Karpas-422 (cell line): Measurements from ENCODE around the gene ING4. TPM values are rescaled to one million over a fixed set of nuclear protein-coding genes. Genes with fewer than 3 reads are reported as not detected.

Source experiments
- DNase-seq: peaks from one replicate; pipeline ENCODE4 v3.0.0-alpha.2; 2015
- H2AFZ ChIP-seq: fragments of 200-600 bp; sonication (generic); 2 replicates; pipeline ENCODE4 v1.6.1; 2014; ENCODE audit warnings: antibody characterized with exemption, low read length, mixed read lengths
- H3K27ac ChIP-seq: fragments of 200-600 bp; sonication (generic); 2 replicates; pipeline ENCODE4 v1.5.1; 2014; ENCODE audit warnings: mild to moderate bottlenecking, low read length, moderate library complexity
- H3K27me3 ChIP-seq: fragments of 200-600 bp; sonication (generic); 2 replicates; pipeline ENCODE4 v1.6.1; 2014; ENCODE audit warnings: low read length, mixed read lengths
- H3K36me3 ChIP-seq: fragments of 200-600 bp; sonication (generic); 2 replicates; pipeline ENCODE4 v1.6.1; 2014; ENCODE audit warnings: low read length, mixed read lengths; ENCODE audit not compliant: insufficient read depth
- H3K4me1 ChIP-seq: fragments of 200-600 bp; sonication (generic); 2 replicates; pipeline ENCODE4 v1.6.1; 2014; ENCODE audit warnings: mild to moderate bottlenecking, low read length, mixed read lengths
- H3K4me2 ChIP-seq: fragments of 200-600 bp; sonication (generic); 2 replicates; pipeline ENCODE4 v1.6.1; 2014; ENCODE audit warnings: low read length, low read depth, mild to moderate bottlenecking; ENCODE audit not compliant: poor library complexity, severe bottlenecking
- H3K4me3 ChIP-seq: fragments of 200-600 bp; sonication (generic); 2 replicates; pipeline ENCODE4 v1.5.1; 2014; ENCODE audit warnings: mild to moderate bottlenecking, antibody characterized with exemption, low read length, mixed read lengths
- H3K79me2 ChIP-seq: fragments of 200-600 bp; sonication (generic); 2 replicates; pipeline ENCODE4 v1.6.1; 2014; ENCODE audit warnings: mild to moderate bottlenecking, low read length, mixed read lengths
- H3K9ac ChIP-seq: fragments of 200-600 bp; sonication (generic); 2 replicates; pipeline ENCODE4 v1.6.0; 2014; ENCODE audit warnings: low read length
- H3K9me2 ChIP-seq: fragments of 200-600 bp; sonication (generic), shearing (Covaris generic); replicated peaks from 2 replicates; pipeline ENCODE4 v1.6.0; 2014; ENCODE audit warnings: mild to moderate bottlenecking, low read length, moderate library complexity; ENCODE audit not compliant: insufficient read depth
- H3K9me3 ChIP-seq: fragments of 300-700, 200-600 bp; sonication (generic); 2 replicates; pipeline ENCODE4 v1.6.1; 2014; ENCODE audit warnings: low read length, mixed read lengths
- H4K20me1 ChIP-seq: fragments of 200-600 bp; sonication (generic); 2 replicates; pipeline ENCODE4 v1.6.1; 2014; ENCODE audit warnings: mild to moderate bottlenecking, antibody characterized with exemption, low read length, low read depth; ENCODE audit not compliant: insufficient read depth
- total RNA-seq: library from RNA; depleted of rRNA; stranded (reverse); fragments of >200 nt; shearing (Covaris generic); gene quantifications from 2 replicates; pipeline ENCODE4 v1.2.3, GENCODE V29; 2014; ENCODE audit warnings: low replicate concordance

The ING4 gene
- total RNA-seq, 1 experiment from 2014 or later = 40.1 TPM

DNA sequence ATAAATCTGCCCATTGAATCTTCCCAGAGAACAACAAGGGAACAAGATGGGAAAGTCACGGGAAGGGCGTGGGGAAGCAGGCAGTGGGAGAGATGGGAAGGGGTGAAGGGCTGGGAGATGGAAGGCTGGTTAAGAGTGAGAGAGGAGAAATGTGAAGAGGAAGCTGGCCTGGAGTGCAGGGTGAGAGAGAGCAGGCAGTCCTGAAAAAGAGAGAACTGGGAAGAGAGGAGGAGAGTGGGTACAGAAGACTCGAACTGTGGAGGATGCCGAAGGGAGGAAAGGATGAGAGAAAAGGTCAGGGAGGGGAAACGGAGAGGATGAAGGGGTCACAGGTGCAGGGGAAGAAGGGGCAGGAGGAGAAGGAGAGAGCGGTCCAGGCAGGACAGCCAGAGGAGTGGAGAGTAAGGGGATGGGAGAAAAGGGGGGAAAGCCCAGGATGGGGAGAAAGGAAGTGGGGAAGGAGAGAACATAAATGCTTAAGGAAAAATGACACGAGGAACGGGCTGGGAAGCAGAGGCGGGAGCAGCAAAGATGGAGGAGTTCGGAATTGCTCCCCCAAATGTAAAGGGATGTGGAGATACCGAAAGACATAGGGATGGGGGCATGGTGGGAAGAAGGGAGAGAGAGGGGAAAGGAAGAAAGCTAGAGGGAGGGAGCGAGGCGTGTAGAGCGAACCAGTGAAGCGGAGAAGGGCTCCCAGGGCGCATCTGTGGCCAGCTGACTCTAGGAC is 36.5 kb upstream of the ING4 start:
- Histone ChIP-seq H3K4me1 (peaks cover 43% of the 10 kb centered on the region), H3K4me3 (no peak overlapping the region), H3K9me2 (no peaks in the 10 kb centered on the region), H3K9ac (no peak overlapping the region), H3K27ac (no peak overlapping the region), H3K4me2 (no peak overlapping the region), H4K20me1 (no peaks in the 10 kb centered on the region), H3K9me3 (no peaks in the 10 kb centered on the region), H3K79me2 (no peaks in the 10 kb centered on the region), H3K36me3 (no peaks in the 10 kb centered on the region), H3K27me3 (no peaks in the 10 kb centered on the region), H2AFZ (no peak overlapping the region)
- DNase-seq = peak; percentile 36

DNA sequence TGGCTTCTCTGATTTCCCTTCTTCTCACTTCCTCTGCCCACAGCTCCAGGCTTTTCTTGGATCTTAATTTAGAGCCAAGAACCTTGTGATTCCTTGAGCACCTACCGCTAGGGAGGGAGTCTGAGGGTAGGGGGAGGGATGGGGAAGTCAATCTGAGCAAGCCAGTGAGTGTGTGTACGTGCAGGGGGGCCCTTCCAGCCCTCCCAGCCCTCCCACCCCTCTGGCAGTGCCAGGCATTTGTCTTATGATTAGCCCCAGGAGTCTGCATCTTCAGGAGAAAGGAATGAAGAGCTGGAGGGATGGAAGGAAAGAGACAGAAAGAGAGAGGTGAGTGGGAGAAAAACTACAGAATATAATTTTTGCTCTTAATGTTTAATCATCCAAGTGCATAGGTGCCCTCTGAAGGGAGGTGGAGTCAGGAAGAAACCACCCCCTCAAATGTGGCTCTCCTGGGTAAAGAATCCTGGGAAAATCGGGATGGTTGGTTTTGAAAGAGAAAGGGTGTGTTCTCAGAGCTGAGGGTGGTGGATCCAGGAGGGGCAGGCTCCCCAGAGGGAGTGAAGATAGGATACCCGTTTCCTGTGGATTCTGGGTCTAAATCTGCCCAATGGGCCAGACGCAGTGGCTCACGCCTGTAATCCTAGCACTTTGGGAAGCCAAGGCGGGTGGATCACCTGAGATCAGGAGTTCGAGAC is 35.6 kb upstream of the ING4 start:
- peak overlapping the region; percentile 2; the same call in 1 of the 2 replicates for H2AFZ ChIP-seq
- no peaks in the 10 kb centered on the region for H3K79me2 ChIP-seq
- H4K20me1 ChIP-seq = no peaks in the 10 kb centered on the region
- H3K4me1 ChIP-seq = peaks cover 42% of the 10 kb centered on the region
- H3K4me3 ChIP-seq = no peak overlapping the region
- peak overlapping the region; percentile 28; the same call in 1 of the 2 replicates for H3K9ac ChIP-seq
- peak; percentile 49 for DNase-seq
- H3K9me2 ChIP-seq = no peaks in the 10 kb centered on the region
- H3K27ac ChIP-seq = no peak overlapping the region
- H3K4me2 ChIP-seq = no peak overlapping the region
- H3K27me3 ChIP-seq = no peaks in the 10 kb centered on the region
- no peaks in the 10 kb centered on the region for H3K36me3 ChIP-seq
- H3K9me3 ChIP-seq = no peaks in the 10 kb centered on the region

DNA sequence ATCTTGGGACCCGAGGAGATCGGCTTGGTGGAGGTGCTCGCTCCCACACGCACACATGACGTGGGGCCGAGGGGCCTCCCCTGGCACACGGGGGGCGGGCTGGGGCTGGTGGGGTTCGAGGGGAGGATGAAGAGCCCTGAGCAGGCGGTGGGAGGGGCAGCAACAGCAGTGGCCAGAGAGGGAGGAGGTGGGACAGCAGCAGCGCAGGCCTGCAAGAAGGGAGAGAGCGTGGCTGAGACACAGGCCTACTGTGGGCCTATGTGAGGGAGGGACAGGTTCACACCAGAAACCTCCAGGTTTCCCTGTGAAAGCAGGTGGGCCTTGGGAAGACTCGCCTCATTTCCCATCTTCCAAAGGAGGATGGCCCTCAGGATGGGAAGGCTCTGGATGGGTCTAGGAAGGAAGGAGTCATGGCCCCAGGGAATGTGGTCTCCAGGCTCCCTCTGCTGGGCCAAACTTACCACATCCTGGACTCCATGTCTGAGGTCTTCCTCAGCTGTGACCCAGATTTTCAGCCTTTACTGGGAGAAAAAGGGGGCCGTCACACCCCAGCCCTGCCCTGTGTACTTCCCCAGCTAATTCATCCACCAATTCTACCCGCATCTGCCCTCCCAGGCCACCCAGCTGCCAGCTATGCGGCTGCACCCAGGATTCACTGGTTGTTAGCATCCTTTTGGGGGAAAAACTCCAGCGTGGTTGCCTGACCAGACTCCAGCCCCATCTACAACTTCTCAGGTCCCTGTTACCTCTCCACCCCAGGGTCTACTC is 34.8 kb upstream of the ING4 start:
- Histone ChIP-seq H3K27ac (no peak overlapping the region; the same call in 1 of the 2 replicates), H3K4me1 (peaks cover 42% of the 10 kb centered on the region), H3K27me3 (no peaks in the 10 kb centered on the region), H3K36me3 (no peaks in the 10 kb centered on the region), H3K9me3 (no peaks in the 10 kb centered on the region), H4K20me1 (no peaks in the 10 kb centered on the region), H2AFZ (peak overlapping the region; percentile 2; the same call in 1 of the 2 replicates), H3K79me2 (no peaks in the 10 kb centered on the region), H3K4me3 (no peak overlapping the region), H3K4me2 (peak overlapping the region; percentile 52), H3K9ac (peak overlapping the region; percentile 48; the same call in 1 of the 2 replicates), H3K9me2 (no peaks in the 10 kb centered on the region)
- peak; percentile 73 for DNase-seq

DNA sequence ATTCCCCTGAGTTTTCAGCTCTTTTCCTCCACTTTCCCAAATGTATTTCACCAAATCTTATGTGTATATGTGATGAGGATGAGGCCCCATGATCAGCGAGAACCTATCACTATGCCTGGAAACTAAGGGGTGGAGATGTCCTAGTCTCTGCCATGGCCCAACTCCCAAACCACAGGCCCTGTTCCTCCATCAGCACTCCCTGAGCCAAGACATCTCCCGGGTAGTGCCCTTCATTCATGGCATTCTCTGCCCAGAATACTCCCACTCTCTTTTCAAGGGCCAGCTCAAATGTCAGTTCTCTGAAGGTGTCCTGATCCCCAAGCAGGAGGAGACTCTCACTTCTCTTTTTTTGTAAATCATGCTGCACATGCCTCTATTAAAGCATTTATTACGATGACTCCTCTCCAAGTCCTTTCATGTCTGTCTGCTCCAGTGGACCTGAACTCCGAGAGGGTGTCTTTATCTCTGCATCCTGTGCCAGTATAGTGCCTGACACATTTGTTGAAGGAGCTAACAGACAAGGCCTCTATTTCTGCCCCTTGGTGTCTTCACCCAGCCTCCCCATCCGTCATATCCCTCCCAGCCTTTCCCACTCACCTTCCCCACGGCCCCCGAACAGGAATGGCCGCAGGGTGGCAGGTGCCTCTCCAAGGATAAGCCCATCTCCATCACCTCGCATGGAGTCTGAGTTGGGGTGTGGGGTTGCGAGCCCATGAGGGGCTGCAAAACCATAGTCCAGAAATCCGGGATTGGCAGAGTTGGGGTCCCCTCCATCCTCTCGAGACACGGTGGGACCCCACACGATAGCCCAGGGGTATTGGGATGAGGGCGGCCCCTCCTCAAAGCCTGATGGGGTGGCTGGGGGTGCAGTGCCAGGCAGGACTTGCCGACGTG is 34.0 kb upstream of the ING4 start:
- Histone ChIP-seq H3K9ac (peak overlapping the region; percentile 48), H3K4me2 (peak overlapping the region; percentile 52), H3K9me3 (no peaks in the 10 kb centered on the region), H3K36me3 (no peaks in the 10 kb centered on the region), H3K27me3 (no peaks in the 10 kb centered on the region), H3K27ac (peak overlapping the region; percentile 78), H3K9me2 (no peaks in the 10 kb centered on the region), H3K4me1 (peaks cover 45% of the 10 kb centered on the region), H3K79me2 (no peaks in the 10 kb centered on the region), H2AFZ (no peak overlapping the region), H4K20me1 (no peaks in the 10 kb centered on the region), H3K4me3 (peak overlapping the region; percentile 26; the same call in 1 of the 2 replicates)
- peak; percentile 90 for DNase-seq

DNA sequence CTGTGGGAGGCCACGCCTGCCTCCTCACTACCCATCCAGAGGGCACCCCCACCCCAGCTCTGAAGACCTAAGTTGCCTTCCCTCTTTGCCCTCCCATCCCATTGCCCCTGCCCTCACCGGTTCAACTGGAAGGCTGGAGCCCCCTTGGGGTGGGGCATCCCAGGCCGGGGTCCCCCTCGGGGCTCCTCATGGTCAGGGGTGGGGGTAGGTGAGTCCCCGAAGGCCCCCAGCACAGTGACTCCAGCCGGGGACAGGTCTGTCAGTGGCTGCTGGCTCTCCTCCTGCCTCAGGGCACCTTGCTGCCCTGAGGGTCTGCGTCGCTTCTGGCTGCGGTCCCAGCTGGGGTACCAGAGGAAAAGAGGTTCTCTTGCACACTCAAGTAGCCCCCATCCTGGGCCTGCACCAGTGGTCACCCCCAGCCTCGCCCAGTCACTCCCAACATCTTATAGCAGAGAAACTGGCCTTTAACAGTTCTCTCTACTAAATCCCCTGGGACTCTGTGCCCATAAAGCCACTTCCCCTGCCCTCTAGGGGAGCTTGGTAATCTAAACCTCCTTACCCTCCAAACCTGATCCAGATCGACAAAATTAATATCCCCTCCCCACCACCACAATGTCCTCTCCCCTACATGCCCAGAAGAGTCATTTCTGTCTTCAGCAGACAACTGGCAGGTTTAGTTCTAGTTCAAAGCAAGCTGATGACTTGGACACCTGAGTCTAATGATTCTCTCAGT is 32.6 kb upstream of the ING4 start:
- peaks cover 58% of the 10 kb centered on the region for H3K4me1 ChIP-seq
- DNase-seq = peak; percentile 80
- H3K4me2 ChIP-seq = peak overlapping the region; percentile 52
- H3K9ac ChIP-seq = peak overlapping the region; percentile 48
- peak overlapping the region; percentile 78 for H3K27ac ChIP-seq
- no peaks in the 10 kb centered on the region for H3K36me3 ChIP-seq
- H3K4me3 ChIP-seq = peak overlapping the region; percentile 15; the same call in 1 of the 2 replicates
- H3K79me2 ChIP-seq = peaks cover 4% of the 10 kb centered on the region; the same call in 1 of the 2 replicates
- H3K27me3 ChIP-seq = no peaks in the 10 kb centered on the region
- no peaks in the 10 kb centered on the region for H4K20me1 ChIP-seq
- H2AFZ ChIP-seq = no peak overlapping the region
- no peaks in the 10 kb centered on the region for H3K9me3 ChIP-seq
- H3K9me2 ChIP-seq = no peaks in the 10 kb centered on the region

DNA sequence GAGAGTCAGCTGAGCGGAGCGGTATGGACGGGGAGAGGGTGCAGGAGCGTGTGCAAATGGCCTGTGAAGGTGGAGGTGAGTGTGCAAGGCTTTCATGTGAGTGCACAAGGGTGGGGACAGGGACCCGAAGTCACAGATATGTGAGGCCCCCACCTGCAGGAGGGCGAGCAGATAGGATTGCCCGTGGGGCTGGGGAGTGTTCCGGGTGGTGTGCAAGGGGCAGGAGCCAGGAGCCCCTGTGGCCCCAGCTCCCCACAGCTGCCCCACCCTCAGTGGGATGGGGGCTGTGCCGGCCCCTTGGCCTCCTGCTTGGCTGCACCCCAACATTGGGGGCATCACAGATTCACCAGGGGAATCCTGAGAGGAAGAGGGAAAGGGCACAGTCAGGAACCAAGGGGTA is 31.8 kb upstream of the ING4 start:
- no peaks in the 10 kb centered on the region for H4K20me1 ChIP-seq
- no peak for DNase-seq
- H3K9me2 ChIP-seq = no peaks in the 10 kb centered on the region
- no peaks in the 10 kb centered on the region for H3K36me3 ChIP-seq
- H2AFZ ChIP-seq = no peak overlapping the region
- H3K79me2 ChIP-seq = peaks cover 12% of the 10 kb centered on the region
- H3K4me1 ChIP-seq = peaks cover 61% of the 10 kb centered on the region
- no peak overlapping the region for H3K4me3 ChIP-seq
- H3K27me3 ChIP-seq = no peaks in the 10 kb centered on the region
- no peak overlapping the region for H3K27ac ChIP-seq
- H3K9ac ChIP-seq = peak overlapping the region; percentile 48; the same call in 1 of the 2 replicates
- peak overlapping the region; percentile 52 for H3K4me2 ChIP-seq
- no peaks in the 10 kb centered on the region for H3K9me3 ChIP-seq

DNA sequence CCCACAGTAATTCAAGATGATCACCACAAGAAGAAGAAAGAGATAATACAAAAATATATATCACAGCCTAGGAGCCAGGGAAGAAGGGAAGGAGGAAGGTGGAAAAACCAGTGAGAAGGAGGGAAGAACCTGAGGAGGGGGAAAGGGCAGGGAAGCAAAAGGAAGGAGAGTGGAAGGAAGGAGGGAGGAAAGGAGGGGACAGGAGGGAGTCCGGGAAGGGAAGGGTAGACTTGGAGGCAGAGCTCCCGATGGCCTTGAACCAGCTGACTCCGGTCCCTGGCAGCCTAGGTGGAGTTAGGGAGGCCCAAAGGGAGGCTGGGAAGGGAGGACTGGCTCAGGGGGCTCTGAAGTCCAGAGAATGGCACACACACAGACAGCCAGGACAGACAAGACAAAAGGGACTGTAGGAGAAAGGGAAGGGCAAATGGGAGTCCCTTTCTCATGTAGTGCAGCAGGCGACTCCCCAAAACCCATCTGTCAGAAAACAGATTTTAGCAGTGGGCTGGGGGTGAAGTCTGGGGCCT is 31.0 kb upstream of the ING4 start:
- Histone ChIP-seq H3K9me3 (no peaks in the 10 kb centered on the region), H2AFZ (no peak overlapping the region), H3K4me2 (no peak overlapping the region), H3K4me1 (peaks cover 61% of the 10 kb centered on the region), H3K36me3 (no peaks in the 10 kb centered on the region), H3K9ac (no peak overlapping the region), H3K27me3 (no peaks in the 10 kb centered on the region), H3K27ac (no peak overlapping the region), H3K4me3 (no peak overlapping the region), H3K9me2 (no peaks in the 10 kb centered on the region), H4K20me1 (no peaks in the 10 kb centered on the region), H3K79me2 (peaks cover 15% of the 10 kb centered on the region)
- DNase-seq = no peak
